ENCODE measurements around the gene BCL11B.

The BCL11B gene

GRCh38 chr14:99120526-99121318 is 151.3 kb downstream of the BCL11B start:
- DNase-seq: no peak
- TF ChIP-seq POLR2A (IDR thresholded peaks at IDR 0.05; ENCODE audit: low read length) (no peak), GATA1 (IDR thresholded peaks at IDR 0.05; ENCODE audit: low read depth, low read length) (no peak)

DNA sequence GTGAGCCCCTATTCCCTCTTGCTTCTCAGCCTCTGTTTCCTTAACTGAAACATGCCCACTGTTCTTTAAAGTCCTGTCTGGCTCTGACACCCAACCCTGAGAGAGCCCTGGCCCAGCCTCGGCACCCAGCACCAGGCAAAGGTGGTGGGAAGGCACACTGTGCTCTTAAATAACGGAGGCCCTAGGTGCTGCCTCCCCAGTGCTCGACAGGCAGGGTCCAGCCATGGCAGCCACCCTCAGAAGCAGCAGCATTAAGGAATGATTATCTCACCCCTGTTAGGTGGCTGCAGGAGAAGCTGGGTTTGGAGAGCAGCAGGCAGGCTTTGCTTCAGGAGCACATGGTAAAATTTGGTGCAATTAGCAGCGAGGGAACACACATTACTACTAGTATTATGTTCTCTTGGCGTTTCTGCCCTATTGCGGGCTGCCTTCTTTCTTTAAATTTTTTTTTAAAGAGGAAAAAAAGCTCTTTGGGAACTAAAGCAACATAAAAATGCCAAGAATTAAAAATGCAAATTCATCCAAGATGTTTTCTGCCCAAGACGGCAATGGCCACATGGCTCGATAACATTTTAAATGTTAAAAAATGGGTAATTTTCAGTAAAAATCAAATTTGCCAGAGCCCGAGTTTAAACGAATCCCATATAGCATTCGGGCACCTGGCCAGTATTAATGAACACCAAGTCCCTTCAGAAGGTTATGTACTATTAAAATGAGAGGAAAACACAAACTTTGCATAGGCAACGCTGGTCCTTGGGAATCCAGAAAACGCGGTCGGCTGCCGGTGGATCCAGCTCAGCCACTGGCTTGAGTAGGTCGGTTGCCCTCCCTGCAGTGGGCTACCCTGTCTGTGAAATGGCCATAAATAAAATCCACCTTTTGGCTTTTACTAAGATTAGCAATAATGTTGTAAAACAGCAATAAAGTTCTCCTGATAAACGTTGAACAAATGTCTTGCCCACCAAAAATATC is 152.2 kb downstream of the BCL11B start:
- no peak for DNase-seq
- TF ChIP-seq GATA1 (IDR thresholded peaks at IDR 0.05; ENCODE audit: low read depth, low read length): no peak
- no peak for TF ChIP-seq POLR2A (IDR thresholded peaks at IDR 0.05; ENCODE audit: low read length)

Measured in erythroblast (primary cell).